MM.1S (cell line): ENCODE data around the gene TSPEAR.

Experiments used
- DNase-seq: peaks from one replicate; pipeline ENCODE4 v3.0.0-alpha.2; 2015
- H2AFZ ChIP-seq: fragments of 300-600 bp; sonication (generic); 2 replicates; pipeline ENCODE4 v1.6.0; 2016; ENCODE audit warnings: antibody characterized with exemption, low read length
- H3F3A ChIP-seq: fragments of 300-600 bp; sonication (generic); 2 replicates; pipeline ENCODE4 v1.6.1; 2016; ENCODE audit warnings: mild to moderate bottlenecking, antibody characterized with exemption, low read length, moderate library complexity, mixed read lengths; ENCODE audit not compliant: insufficient read depth
- H3K27ac ChIP-seq: fragments of 300-600 bp; sonication (generic); 2 replicates; pipeline ENCODE4 v1.5.1; 2016; ENCODE audit warnings: mild to moderate bottlenecking, low read length
- H3K27me3 ChIP-seq: fragments of 300-600 bp; sonication (generic); replicated peaks from 2 replicates; pipeline ENCODE4 v1.6.0; 2016; ENCODE audit warnings: low read length; ENCODE audit not compliant: insufficient read depth
- H3K36me3 ChIP-seq: fragments of 300-600 bp; sonication (generic); replicated peaks from 2 replicates; pipeline ENCODE4 v1.6.1; 2016; ENCODE audit warnings: mild to moderate bottlenecking, low read length, mixed read lengths; ENCODE audit not compliant: insufficient read depth
- H3K4me1 ChIP-seq: fragments of 300-600 bp; sonication (generic); 2 replicates; pipeline ENCODE4 v1.6.1; 2016; ENCODE audit warnings: low read length, mixed read lengths
- H3K4me2 ChIP-seq: fragments of 300-600 bp; sonication (generic); 2 replicates; pipeline ENCODE4 v1.6.0; 2016; ENCODE audit warnings: low read depth, low read length
- H3K4me3 ChIP-seq: fragments of 300-600 bp; sonication (generic); 2 replicates; pipeline ENCODE4 v1.5.1; 2016; ENCODE audit warnings: low read length, mixed read lengths
- H3K79me2 ChIP-seq: fragments of 300-600 bp; sonication (generic); 2 replicates; pipeline ENCODE4 v1.6.1; 2016; ENCODE audit warnings: mixed run types, low read length, mixed read lengths
- H3K9ac ChIP-seq: fragments of 300-600 bp; sonication (generic); 2 replicates; pipeline ENCODE4 v1.6.1; 2016; ENCODE audit warnings: low read length, mixed read lengths
- H3K9me2 ChIP-seq: fragments of 300-600 bp; sonication (generic); replicated peaks from 2 replicates; pipeline ENCODE4 v1.6.1; 2016; ENCODE audit warnings: mild to moderate bottlenecking, low read length, mixed read lengths; ENCODE audit not compliant: insufficient read depth
- H3K9me3 ChIP-seq: fragments of 300-600 bp; sonication (generic); replicated peaks from 2 replicates; pipeline ENCODE4 v1.6.1; 2016; ENCODE audit warnings: mild to moderate bottlenecking, low read length, mixed read lengths; ENCODE audit not compliant: insufficient read depth
- H4K20me1 ChIP-seq: fragments of 300-600 bp; sonication (generic); 2 replicates; pipeline ENCODE4 v1.6.1; 2016; ENCODE audit warnings: mild to moderate bottlenecking, low read length, moderate library complexity, mixed read lengths; ENCODE audit not compliant: insufficient read depth
- EZH2 ChIP-seq: fragments of 300-600 bp; sonication (generic); optimal IDR thresholded peaks from 2 replicates; pipeline ENCODE3; 2017; ENCODE audit warnings: low read depth, mild to moderate bottlenecking, antibody characterized with exemption, low read length, mixed read lengths
- EZH2phosphoT487 ChIP-seq: fragments of 300-600 bp; sonication (generic); IDR thresholded peaks from 2 replicates; pipeline ENCODE4 v1.6.1; 2018; ENCODE audit warnings: antibody characterized with exemption, low read length
- TF ChIP-seq, protein P1 (sequence below): fragments of 300-600 bp; sonication (generic); IDR thresholded peaks from 2 replicates; pipeline ENCODE4 v1.5.1; 2016; ENCODE audit warnings: antibody characterized with exemption, low read length, mixed read lengths

The TSPEAR gene

DNA sequence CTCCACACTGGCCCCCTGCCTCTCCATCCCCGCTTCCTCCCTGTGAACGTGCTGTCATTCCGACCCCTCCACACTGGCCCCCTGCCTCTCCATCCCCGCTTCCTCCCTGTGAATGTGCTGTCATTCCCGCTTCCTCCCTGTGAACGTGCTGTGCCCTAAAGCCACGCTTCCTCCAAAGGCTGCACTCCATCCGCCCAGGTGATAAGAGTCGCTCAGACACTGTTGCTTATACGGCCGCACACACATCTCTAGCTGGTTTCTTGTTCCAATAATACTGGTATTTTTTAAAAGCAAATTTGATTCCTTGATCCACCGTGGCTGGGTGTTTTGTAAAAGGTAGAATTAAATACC, 39.3 kb upstream of the TSPEAR start:
- H3K9ac ChIP-seq, result no peak overlapping the region
- H3K9me3 ChIP-seq, result no peaks in the 10 kb centered on the region
- no peak overlapping the region for H3K4me2 ChIP-seq
- no peaks in the 10 kb centered on the region for H3K79me2 ChIP-seq
- no peaks in the 10 kb centered on the region for H3F3A ChIP-seq
- no peaks in the 10 kb centered on the region for H4K20me1 ChIP-seq
- H3K4me3 ChIP-seq, result no peak overlapping the region
- H3K27me3 ChIP-seq, result peaks cover 99% of the 10 kb centered on the region
- no peaks in the 10 kb centered on the region for H3K4me1 ChIP-seq
- H2AFZ ChIP-seq, result no peak overlapping the region
- no peaks in the 10 kb centered on the region for H3K36me3 ChIP-seq
- TF ChIP-seq, protein P1, sequence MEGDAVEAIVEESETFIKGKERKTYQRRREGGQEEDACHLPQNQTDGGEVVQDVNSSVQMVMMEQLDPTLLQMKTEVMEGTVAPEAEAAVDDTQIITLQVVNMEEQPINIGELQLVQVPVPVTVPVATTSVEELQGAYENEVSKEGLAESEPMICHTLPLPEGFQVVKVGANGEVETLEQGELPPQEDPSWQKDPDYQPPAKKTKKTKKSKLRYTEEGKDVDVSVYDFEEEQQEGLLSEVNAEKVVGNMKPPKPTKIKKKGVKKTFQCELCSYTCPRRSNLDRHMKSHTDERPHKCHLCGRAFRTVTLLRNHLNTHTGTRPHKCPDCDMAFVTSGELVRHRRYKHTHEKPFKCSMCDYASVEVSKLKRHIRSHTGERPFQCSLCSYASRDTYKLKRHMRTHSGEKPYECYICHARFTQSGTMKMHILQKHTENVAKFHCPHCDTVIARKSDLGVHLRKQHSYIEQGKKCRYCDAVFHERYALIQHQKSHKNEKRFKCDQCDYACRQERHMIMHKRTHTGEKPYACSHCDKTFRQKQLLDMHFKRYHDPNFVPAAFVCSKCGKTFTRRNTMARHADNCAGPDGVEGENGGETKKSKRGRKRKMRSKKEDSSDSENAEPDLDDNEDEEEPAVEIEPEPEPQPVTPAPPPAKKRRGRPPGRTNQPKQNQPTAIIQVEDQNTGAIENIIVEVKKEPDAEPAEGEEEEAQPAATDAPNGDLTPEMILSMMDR, result no peak
- H3K27ac ChIP-seq, result no peak overlapping the region
- no peaks in the 10 kb centered on the region for H3K9me2 ChIP-seq
- no peak for DNase-seq

DNA sequence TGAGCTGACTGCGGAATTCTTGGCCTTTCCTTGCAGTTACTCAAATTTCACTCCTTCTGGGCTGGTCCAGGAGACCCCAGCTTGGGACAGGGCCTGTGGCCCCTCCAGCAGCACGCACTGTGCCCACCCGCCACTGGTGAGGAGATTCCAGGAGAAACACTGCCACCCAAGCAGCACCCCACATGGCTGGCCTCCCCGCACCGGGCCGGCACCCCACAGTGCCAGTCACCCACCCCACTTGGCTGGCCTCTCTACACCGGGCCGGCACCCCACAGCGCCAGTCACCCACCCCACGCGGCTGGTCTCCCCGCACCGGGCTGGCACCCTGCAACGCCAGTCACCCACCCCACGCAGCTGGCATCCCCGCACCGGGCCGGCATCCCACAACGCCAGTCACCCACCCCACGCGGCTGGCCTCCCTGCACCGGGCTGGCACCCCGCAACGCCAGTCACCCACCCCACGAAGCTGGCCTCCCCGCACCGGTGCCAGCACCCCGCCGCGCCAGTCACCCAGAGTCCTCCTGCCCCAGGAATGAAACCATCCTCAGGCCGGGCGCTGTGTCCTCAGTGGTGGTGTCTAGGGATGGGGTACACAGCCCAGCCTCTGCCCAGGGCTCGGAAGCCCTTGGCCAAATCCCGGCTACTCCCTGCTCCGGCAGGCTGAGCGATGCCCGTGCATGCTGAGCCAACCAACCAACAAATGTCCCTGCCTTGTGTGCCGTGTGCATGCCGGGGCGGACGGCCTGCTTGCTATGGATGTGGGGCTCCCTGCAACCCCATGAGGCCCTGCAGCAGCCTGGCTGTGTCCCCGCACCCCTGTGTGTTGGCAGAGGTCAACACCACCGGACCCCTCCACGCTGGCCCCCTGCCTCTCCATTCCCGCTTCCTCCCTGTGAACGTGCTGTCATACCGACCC, 38.6 kb upstream of the TSPEAR start:
- TF ChIP-seq EZH2phosphoT487 (no peak), EZH2 (no peak)
- TF ChIP-seq, protein P1, result no peak
- H3K4me2 ChIP-seq, result no peak overlapping the region
- no peak overlapping the region for H3K9ac ChIP-seq

DNA sequence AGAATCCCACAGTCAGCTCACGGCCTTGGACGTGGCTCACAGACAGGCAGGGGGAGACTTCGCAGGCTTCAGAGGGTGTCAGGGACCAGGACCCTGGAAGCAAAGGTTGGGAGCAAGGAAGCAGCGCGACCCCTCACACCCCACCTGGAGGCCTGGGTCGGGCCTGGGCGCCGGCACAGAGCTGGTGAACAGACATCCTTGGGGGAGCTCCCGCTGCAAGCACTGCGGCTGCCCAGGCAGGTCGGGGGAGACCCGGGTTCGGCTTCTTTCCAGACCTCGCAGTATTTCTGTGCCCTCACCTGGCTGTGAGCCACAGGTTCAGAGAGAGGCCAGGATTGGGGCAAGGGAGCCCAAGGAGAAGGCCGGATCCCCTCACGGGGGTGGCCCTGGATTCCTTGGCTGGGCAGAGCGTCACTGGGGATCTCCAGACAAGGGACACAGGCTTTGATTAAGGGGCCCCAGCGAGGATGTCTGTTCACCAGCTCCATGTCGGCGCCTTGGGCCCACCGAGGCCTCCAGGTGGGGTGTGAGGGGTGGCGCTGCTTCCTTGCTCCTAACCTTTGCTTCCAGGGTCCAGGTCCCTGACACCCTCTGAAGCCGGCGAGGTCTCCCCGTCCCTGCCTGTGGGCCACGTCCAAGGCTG, 37.9 kb upstream of the TSPEAR start:
- DNase-seq, result no peak
- no peak overlapping the region for H2AFZ ChIP-seq
- no peaks in the 10 kb centered on the region for H3K9me3 ChIP-seq
- TF ChIP-seq EZH2 (no peak), EZH2phosphoT487 (no peak)
- TF ChIP-seq, protein P1, result no peak
- H3K27ac ChIP-seq, result no peak overlapping the region
- H3K4me1 ChIP-seq, result no peaks in the 10 kb centered on the region
- H3K9ac ChIP-seq, result no peak overlapping the region
- no peak overlapping the region for H3K4me3 ChIP-seq
- H3K9me2 ChIP-seq, result no peaks in the 10 kb centered on the region
- peaks cover 99% of the 10 kb centered on the region for H3K27me3 ChIP-seq
- no peaks in the 10 kb centered on the region for H3K36me3 ChIP-seq
- no peaks in the 10 kb centered on the region for H4K20me1 ChIP-seq
- no peaks in the 10 kb centered on the region for H3K79me2 ChIP-seq
- H3F3A ChIP-seq, result no peaks in the 10 kb centered on the region
- no peak overlapping the region for H3K4me2 ChIP-seq

More for the DNA sequence above, 38.6 kb upstream of the TSPEAR start:
- Histone ChIP-seq H4K20me1 (no peaks in the 10 kb centered on the region), H3K79me2 (no peaks in the 10 kb centered on the region), H3K4me3 (no peak overlapping the region), H3K27ac (no peak overlapping the region), H3K27me3 (peaks cover 99% of the 10 kb centered on the region), H2AFZ (no peak overlapping the region), H3K9me2 (no peaks in the 10 kb centered on the region), H3K4me1 (no peaks in the 10 kb centered on the region), H3F3A (no peaks in the 10 kb centered on the region), H3K36me3 (no peaks in the 10 kb centered on the region), H3K9me3 (no peaks in the 10 kb centered on the region)
- no peak for DNase-seq
